ENCODE data around the gene RASL11A.
"Not testable (repeated sequence)": the region's sequence is repeated elsewhere in the genome, so short reads cannot be mapped to it uniquely, and the experiment has no call there.

Gene RASL11A

DNA sequence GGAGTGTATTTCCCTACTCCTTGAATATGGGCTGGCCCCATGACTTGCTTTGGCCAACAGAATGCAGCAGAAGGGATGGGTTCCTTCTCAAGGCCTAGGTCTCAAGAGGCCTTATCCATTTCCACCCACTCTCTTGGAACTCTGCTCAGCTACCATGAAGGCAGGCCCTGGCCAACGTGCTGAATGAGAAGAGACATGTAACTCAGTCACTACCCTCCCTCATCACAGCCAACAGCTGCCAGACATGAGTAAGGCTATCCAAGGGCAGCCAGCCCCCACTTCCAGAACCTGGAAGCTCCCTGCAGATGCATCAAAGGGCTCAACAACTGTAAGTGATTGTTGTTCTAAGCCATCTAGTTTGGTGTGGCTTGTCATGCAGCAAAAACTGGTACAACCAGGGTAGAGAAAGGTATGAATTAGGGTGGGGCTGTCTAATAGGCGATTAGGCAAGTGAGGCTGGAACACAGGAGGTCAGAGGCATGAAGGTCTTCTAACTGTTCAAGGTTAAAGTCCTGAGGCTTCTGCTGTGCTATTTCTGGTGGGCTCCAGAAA lies 1.4 kb upstream of the RASL11A start:
- DNase-seq, result no peak

DNA sequence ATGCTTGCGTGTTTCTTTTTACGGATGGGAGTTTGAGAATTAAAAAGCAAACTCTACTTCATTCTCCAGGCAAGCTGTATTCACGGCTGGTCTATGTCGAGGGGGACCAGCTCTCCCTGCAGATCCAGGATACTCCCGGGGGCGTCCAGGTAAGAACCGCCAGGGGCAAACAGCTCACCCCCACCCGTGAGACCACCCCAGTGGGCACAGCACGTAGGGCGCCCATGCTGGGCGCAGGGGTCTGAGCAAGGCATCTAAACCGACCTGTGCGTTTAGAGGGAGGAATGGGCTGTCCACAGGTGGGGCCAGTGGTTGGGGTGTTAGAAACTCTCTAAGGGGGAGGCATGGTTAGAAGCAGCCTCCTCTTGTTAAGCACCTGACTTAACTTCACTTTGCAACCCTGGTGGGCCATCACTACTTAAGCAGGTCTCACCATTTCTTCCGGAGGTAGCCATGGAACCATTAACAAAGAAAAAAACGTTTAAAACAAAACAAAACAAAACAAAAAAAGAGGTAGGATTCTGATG lies 1.0 kb downstream of the RASL11A start:
- DNase-seq, result no peak

DNA sequence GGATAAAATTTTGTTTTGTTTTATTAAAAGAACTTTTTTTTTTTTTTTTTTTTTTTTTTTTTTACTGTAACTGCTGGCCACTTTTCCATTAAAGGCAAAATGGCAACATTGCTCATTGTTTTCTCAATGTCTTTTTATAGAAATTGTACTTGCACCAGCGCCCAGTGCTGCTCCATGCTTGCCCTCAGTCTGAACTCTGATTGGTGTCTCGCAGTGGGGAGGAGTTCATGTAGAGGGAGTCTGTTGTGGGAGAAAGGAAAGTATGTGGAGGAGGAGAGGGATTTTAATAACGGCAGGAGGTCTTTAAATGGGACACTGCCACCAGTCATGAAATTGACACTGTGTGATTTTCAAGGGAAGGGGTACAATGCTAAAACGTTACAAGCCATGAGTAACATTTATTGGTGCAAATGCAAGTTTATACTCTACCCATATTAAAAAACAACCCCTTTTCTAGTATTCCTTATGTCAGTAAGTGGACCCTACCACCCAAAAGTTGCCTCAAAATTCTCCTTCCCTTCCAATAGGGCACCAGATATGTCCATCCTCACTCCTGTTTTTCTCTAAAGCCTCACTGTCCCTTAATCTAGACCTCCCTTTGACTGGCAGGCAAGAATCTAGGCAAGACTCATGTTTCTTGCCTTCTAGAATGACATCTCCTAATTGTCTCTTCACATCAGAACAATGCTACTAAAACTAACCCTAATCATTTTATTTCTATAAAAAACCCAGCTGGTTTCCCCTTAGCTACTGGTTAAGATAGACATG lies 3.2 kb downstream of the RASL11A start:
- no peak for DNase-seq

DNA sequence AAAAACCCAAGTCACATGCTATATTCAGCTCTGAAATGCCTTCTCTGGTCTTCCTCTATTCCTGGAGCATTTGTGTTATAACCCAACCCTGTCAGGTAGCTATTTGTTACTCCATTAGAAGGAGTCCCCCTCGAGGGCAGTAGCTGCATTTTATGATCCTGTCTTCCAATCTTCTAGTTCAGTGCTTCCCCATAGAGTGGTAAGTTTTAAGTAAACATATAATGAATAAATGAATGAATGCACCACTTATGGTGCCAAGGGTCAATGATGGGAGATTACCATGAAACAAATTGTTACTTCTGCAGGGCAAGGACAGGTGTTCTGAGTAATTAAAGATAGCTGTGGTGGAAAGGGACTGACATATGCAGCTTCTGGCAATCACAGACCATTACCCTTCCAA lies 4.0 kb downstream of the RASL11A start:
- peak in 1 of 14 donors; percentile 29 for DNase-seq

DNA sequence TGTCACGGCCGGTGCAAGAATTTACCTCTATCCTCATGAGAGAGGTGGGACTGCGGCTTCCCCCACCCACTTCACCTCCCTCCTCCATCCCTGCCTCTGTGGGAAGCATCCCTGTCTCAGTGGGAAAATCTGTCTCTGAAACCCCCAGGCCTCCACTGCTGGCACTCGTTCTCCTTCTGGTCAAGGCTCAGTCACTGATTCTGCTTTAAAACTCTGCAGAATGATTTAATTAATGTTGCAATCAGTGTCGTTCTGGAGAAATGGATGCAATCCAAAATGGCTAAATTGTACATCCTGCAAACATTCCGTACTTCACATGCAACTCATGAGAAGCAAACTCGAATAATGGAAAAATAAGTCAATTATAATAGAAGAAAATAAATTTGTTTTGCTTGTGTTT lies 5.6 kb downstream of the RASL11A start:
- no peak for DNase-seq

DNA sequence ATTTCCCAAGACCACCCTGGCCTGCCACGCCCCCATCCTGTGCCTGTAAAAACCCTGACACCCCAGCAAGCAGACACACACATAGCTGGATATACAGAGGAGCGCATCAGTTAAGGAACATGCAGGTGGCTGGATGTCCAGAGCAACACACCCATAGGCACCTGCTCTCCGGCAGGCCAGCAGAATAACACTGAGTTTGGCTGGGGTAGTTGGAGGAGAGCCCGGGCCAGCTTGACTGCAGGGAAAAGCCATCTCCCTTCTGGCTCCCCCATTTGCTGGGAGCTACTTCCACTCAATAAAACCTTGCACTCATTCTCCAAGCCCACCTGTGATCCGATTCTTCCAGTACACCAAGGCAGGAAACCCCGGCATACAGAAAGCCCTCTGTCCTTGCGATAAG lies 8.9 kb downstream of the RASL11A start:
- DNase-seq, result peak in 1 of 14 donors; percentile 79

DNA sequence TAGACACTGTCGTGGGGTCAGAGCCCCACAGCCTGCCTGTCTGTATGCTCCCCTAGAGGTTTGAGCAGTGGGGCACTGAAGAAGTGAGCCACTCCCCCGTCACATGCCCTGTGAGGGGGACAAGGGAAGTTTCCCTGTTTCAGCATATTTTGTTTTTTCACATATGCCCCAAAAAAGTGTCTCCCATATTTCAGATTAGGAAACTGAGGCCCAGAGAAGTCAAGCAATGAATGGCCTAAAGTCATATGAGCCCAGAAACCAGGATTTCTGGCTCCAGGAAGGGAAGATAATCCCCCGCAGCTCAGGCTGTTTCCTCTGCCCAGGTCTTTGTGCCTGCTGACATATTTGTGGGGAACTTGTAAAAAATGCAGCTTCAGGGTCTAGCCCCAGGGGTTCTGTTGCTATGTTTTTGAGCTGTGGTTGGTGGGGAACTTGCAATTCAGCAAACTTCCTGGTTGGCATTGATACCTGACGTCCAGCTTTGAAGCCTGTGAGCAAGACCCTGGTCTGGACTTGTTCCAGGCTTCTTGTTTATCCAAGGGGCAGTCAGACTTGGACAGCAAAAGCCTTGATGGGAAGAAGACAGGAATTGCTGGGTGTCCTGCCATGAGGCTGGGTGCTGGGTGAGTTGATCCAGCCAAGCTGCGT lies 9.5 kb downstream of the RASL11A start:
- DNase-seq, result peak in 2 of 14 donors; percentile 26 to 39

DNA sequence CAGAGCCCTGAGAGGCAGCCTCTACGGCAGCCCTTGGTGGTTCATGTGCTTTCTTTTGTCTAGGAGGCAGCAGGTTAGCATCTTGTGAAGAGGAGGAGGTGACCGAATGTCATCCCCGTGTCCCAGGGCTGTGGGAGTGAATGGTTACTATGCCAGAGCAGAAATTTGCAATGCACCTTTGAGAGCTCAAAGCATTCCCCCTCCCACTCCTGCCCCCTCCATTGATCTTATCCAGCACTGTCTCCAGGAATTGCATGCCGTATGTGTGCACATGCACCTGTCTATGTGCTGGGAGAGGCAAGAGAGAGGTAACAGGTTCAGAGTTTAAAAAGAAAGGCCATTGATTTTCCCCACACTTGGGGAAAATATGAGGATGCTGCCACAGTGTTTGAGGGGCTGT lies 10.2 kb downstream of the RASL11A start:
- DNase-seq, result no peak

DNA sequence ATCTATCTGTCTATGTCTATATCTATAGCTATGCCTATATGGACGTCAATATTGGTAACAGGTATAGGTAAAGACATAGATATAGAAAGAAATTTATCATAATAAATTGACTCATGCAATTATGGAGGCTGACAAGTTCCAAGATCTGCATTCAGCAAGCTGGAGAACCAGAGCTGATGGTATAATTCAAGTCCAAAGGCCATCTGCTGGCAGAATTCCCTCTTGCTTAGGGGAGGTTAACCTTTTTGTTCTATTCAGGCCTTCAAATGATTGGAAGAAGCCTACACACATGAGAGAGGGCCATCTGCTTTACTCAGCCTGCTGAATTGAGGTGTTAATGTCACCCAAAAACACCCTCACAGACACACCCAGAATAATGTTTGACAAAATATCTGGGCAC lies 10.8 kb downstream of the RASL11A start:
- peak in 1 of 14 donors; percentile 14 for DNase-seq

DNA sequence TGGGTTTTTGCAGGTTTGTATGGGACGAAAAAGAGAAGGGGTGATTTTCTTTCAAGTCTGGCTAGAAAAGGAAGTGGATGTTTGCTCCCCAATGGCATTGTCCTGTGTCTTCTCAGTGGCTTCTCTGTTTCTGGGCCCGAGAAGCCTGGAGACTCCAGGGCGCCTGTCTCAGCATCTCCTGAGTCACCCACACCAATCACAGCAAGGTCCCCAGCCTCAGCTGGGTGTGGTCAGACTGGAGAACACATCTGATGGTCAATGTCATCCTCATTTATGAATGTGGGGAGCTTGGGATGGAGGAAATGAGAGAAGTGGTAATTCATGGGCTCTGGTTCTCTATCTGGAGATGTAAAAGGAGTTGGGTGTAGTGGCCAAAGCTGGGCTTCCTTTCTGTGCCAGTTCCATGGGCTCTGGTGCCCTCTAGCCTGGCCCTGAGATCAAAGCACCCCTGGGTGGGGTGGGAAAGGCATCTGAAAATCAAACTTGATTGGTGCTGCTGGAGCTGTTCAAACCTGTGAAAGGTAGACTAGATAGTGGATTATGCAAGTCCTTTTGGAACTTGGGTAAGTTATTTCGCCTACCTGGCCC lies 13.4 kb downstream of the RASL11A start:
- DNase-seq, result peak in 7 of 14 donors; percentile 12 to 46 (median 22)

DNA sequence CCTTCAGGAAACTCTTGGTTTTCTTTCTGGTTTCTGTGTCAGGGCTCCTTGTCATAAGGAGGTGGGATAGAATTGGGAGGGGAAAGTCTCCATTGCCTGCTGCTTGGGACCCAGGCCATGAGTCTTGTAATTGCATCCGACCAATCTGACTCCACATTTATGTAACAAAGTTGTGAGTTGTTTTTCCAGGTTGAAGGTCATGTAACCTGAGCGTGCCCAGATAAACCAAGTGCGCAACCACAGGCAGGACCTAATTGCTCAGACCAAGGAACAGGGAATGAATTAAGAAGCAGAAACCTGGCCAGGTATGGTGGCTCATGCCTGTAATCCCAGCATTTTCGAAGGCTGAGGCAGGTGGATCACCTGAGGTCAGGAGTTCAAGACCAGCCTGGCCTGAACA lies 17.8 kb downstream of the RASL11A start:
- DNase-seq, result no peak

DNA sequence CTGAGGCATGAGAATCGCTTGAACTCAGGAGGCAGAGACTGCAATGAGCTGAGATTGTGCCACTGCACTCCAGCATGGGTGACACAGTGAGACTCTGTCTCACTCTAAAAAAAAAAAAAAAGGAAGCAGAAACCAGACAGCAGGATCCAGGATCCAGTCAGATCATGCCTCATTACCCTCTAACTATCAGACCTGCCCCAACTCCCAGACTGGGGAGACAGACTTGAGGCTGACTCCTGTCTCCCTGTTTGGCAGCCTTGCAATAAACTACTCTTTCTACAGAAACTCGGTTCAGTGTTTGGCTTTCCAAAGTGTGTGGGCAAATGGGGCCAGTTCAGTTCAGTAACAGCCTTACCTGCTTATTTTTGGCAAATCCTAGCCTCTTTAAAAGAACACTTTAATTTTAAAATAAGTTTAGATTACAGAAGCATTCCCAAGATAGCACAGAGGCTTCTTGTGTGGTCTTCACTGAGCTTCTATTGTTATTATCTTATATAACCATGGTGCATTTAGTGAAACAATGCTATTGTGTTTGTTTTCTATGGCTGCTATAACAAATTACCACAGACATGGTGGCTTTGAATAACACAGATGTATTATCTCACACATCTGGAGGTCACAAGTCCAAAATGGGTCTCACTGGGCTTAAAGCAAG lies 18.5 kb downstream of the RASL11A start:
- DNase-seq, result peak in 5 of 14 donors; percentile 18 to 41 (median 21)

DNA sequence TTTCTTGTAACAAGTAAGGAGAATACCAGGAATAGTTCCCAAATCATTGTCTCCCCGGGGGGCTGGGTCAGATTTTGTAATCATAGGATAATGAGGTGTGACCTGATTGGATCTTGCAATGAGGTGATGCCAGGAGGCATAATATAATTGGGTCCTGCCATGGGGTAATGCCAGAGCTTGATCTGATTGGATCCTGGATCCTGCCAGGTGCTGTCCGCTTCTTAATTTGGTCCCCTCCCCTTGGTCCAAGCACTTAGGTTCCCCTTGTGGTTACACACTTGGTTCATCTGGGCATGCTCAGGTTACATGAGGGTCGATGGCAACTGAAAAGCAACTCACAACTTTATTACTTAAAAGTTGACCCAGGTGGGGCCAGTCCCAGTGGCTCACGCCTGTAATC lies 20.1 kb downstream of the RASL11A start:
- no peak for DNase-seq

DNA sequence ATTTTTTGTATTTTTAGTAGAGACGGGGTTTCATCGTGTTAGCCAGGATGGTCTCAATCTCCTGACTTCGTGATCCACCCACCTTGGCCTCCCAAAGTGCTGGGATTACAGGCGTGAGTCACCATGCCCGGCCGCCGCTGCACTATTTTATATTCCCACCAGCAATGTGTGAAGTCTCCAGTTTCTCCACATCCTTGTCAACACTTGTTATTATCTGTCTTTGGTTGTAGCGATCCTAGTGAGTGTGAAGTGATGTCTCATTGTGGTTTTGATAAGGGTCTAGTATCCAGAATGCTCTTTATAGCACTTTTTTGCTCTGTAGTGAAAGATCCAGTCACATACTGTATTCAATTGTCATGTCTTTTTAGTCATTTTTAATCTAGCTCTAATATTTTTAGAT lies 21.3 kb downstream of the RASL11A start:
- not testable (repeated sequence) for DNase-seq

DNA sequence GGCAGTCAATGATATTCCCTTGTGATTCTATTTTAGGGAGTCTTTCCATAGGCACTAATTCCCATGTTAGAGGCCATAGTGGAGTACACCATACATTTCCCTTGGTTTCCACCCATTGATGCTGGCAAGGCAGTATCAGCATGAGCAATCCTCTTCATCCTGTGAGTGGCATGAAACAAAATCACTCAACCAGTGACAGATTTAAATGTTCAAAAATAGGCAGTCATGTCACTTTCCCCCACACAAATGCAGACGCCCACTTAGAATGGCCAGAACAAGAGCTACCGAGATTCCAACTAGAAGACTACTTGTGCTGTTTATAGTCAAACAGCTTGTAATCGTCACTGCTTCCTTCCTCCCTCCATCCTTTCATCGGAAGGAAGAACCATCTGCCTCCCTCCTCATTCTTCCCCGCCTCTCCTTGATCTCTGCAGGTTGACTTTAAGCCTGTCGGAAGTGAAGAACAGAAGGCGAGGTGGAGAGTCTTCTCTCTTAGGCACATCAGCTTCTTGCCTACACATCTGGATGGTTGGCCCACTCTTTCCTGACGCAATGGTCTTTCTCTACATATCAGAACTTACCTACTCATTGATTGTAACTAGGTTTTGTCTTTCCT lies 22.6 kb downstream of the RASL11A start:
- no peak for DNase-seq

DNA sequence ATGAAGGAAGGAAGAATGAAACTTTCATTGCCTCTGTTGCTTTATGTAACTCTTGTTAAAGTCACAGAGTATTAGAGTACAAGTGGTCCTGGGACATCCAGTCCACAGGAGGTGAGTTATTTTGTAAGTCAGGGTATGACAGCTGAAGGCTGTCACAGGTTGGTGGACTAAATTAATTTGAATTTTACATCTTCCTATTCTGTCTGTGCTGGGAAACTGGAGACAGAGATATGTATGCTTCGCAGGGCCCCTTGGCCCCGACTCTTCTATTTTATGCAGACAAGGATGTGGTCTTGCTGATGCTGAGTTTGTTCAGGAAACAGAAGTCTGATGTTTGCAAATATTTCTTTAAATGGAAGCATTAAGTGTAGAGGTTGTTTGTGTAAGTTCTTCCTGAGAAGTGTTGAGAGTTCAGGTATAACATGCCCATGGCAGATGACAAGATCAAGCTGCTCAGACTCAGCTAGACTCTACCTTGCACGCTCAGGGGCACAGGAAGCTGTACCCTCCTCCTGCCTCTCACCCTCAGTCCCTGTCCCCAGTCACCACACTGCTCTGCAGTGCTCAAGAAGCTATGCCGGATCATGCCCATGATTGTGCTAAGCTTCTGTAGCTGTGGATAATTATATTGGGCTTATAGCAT lies 23.4 kb downstream of the RASL11A start:
- no peak for DNase-seq

DNA sequence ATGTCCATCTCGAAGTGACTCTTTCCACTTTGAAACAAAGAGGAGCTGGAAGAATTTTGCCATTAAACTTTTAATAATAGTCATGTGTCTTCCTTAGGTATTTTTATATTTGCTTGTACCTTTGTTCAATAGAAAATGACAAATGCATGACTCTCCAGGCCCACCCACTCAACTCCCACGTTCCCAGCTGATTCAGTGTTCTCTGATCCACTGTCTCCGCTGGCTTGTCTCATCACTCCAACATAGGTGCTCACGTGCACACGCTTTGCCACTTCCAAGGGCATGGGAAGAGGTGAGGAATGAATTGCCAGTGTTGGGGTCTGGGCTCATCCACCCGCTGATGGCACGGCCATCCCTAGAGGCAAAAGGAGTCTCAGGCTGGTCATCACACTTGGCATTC lies 24.5 kb downstream of the RASL11A start:
- no peak for DNase-seq

DNA sequence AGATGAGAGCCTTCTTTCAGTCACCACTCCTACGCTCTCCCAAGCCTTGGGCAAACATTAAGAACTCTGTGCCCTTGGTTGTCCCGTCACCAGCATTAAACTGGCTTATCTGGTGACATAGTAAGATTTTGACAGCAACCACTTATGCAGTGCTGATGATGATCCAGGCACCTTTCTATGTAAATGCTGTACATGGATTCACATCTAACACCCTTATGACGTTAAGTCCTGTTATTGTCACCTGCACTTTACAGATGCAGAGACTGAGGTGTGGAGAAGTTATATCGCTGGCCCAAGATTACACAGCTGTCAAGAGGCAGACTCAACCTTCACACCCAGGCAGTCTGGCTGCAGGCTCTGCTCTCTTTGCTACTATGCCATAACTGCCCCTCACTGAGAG lies 25.0 kb downstream of the RASL11A start:
- no peak for DNase-seq

DNA sequence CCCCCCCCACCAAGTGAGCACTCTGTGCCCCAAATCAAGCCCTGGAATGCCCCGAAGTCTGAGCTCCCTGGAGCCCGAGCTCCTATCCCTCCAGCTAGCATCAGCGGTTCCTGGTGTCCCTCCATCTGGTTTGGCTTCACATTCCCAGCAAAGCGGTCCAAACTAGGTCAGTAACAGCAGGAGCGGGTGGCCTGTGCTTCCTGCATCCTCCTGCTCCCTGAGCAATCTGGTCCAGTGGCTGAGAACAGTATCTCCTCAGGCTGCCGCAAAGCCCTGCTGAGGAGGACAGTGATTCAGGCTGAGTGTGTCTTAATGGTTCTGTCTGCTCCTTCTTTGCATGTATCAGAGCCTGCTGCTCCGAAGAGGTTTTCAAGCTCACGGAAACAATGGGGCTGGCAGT lies 25.9 kb downstream of the RASL11A start:
- DNase-seq, result peak in 2 of 14 donors; percentile 36 to 96

DNA sequence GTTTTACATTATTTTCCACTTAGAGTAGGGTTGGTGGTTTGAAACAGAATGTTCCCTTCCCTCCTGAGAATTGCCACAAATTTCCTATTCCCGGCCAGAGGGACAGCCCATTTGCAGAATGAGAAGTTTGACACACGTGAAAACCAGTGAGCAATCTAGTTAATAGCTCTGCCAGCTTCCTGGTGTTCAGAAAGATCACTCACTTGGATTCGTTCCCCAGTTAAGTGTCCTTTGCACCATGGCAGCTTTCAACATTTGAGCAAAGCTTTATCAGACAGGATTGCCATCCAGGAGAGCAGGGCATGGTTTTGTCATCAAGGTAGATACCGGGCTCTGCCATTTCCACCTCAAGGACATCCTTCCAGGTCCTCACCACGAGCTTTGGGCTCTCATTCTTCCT lies 28.2 kb downstream of the RASL11A start:
- peak in 1 of 14 donors; percentile 59 for DNase-seq

DNA sequence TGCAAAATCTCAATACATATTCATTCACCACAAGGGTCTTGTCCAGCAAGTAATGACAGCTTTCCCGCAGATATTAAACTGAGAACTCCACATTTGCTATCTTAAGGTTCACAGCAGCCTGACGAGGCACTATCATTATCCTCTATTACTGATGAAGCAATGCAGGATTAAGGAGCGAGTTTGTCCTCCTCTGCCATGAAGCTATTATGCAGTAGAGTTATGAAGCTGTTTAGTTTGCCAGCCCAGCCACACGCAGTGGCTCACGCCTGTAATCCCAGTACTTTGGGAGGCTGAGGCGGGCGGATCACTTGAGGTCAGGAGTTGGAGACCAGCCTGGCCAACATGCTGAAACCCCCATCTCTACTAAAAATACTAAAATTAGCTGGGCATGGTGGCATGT lies 29.8 kb downstream of the RASL11A start:
- DNase-seq, result not testable (repeated sequence)
